ENCODE measurements around the gene HDAC8.
"Not testable (repeated sequence)": the region's sequence is repeated elsewhere in the genome, so short reads cannot be mapped to it uniquely, and the experiment has no call there.

The HDAC8 gene

GRCh38 chrX:72576141-72576894 is 3.7 kb upstream of the HDAC8 start:
- no peaks in the 10 kb centered on the region for H3K27me3 ChIP-seq (replicated peaks; ENCODE audit: control insufficient read depth, insufficient read depth, low read length, poor library complexity, severe bottlenecking)
- no peaks in the 10 kb centered on the region for H3K4me1 ChIP-seq (ENCODE audit: control insufficient read depth, insufficient read depth, low read length, poor library complexity, severe bottlenecking)
- no peak for DNase-seq
- no peaks in the 10 kb centered on the region for H3K36me3 ChIP-seq (ENCODE audit: control insufficient read depth, insufficient read depth, low read length)
- H3K4me3 ChIP-seq (ENCODE audit: insufficient read depth, low read depth, low read length, poor library complexity, severe bottlenecking), result no peak overlapping the region
- H3K9me3 ChIP-seq (ENCODE audit: control insufficient read depth, low read length), result no peaks in the 10 kb centered on the region
- H3K27ac ChIP-seq (ENCODE audit: insufficient read depth, low read length, poor library complexity, severe bottlenecking), result no peak overlapping the region

GRCh38 chrX:72573158-72573511 is 492 bp upstream of the HDAC8 start:
- Histone ChIP-seq H3K4me1 (ENCODE audit: control insufficient read depth, insufficient read depth, low read length, poor library complexity, severe bottlenecking) (no peaks in the 10 kb centered on the region), H3K36me3 (ENCODE audit: control insufficient read depth, insufficient read depth, low read length) (no peaks in the 10 kb centered on the region), H3K9me3 (ENCODE audit: control insufficient read depth, low read length) (no peaks in the 10 kb centered on the region), H3K27ac (ENCODE audit: insufficient read depth, low read length, poor library complexity, severe bottlenecking) (no peak overlapping the region), H3K27me3 (replicated peaks; ENCODE audit: control insufficient read depth, insufficient read depth, low read length, poor library complexity, severe bottlenecking) (no peaks in the 10 kb centered on the region), H3K4me3 (ENCODE audit: insufficient read depth, low read depth, low read length, poor library complexity, severe bottlenecking) (peak overlapping the region; percentile 71)
- no peak for DNase-seq

- Histone ChIP-seq H3K4me1 (ENCODE audit: control insufficient read depth, insufficient read depth, low read length, poor library complexity, severe bottlenecking) (no peaks in the 10 kb centered on the region), H3K27me3 (replicated peaks; ENCODE audit: control insufficient read depth, insufficient read depth, low read length, poor library complexity, severe bottlenecking) (no peaks in the 10 kb centered on the region), H3K36me3 (ENCODE audit: control insufficient read depth, insufficient read depth, low read length) (peaks cover 4% of the 10 kb centered on the region), H3K9me3 (ENCODE audit: control insufficient read depth, low read length) (no peaks in the 10 kb centered on the region), H3K27ac (ENCODE audit: insufficient read depth, low read length, poor library complexity, severe bottlenecking) (no peak overlapping the region), H3K4me3 (ENCODE audit: insufficient read depth, low read depth, low read length, poor library complexity, severe bottlenecking) (no peak overlapping the region)
- no peak for DNase-seq
These were observed 2.9 kb downstream of the HDAC8 start for GRCh38 chrX:72569786-72570185.

GRCh38 chrX:72568406-72569092 is 4.1 kb downstream of the HDAC8 start:
- H3K27ac ChIP-seq (ENCODE audit: insufficient read depth, low read length, poor library complexity, severe bottlenecking), result no peak overlapping the region
- no peak for DNase-seq

GRCh38 chrX:72566448-72566847 is 6.2 kb downstream of the HDAC8 start:
- Histone ChIP-seq H3K27me3 (replicated peaks; ENCODE audit: control insufficient read depth, insufficient read depth, low read length, poor library complexity, severe bottlenecking) (no peaks in the 10 kb centered on the region), H3K4me3 (ENCODE audit: insufficient read depth, low read depth, low read length, poor library complexity, severe bottlenecking) (no peak overlapping the region), H3K9me3 (ENCODE audit: control insufficient read depth, low read length) (no peaks in the 10 kb centered on the region), H3K27ac (ENCODE audit: insufficient read depth, low read length, poor library complexity, severe bottlenecking) (no peak overlapping the region), H3K4me1 (ENCODE audit: control insufficient read depth, insufficient read depth, low read length, poor library complexity, severe bottlenecking) (no peaks in the 10 kb centered on the region), H3K36me3 (ENCODE audit: control insufficient read depth, insufficient read depth, low read length) (peaks cover 4% of the 10 kb centered on the region)
- DNase-seq, result no peak

More at GRCh38 chrX:72568406-72569092, 4.1 kb downstream of the HDAC8 start:
- Histone ChIP-seq H3K4me1 (ENCODE audit: control insufficient read depth, insufficient read depth, low read length, poor library complexity, severe bottlenecking) (no peaks in the 10 kb centered on the region), H3K27me3 (replicated peaks; ENCODE audit: control insufficient read depth, insufficient read depth, low read length, poor library complexity, severe bottlenecking) (no peaks in the 10 kb centered on the region), H3K9me3 (ENCODE audit: control insufficient read depth, low read length) (no peaks in the 10 kb centered on the region), H3K4me3 (ENCODE audit: insufficient read depth, low read depth, low read length, poor library complexity, severe bottlenecking) (no peak overlapping the region), H3K36me3 (ENCODE audit: control insufficient read depth, insufficient read depth, low read length) (peaks cover 4% of the 10 kb centered on the region)

GRCh38 chrX:72559655-72560054 is 13.0 kb downstream of the HDAC8 start:
- H3K36me3 ChIP-seq (ENCODE audit: control insufficient read depth, insufficient read depth, low read length); DNase-seq; H3K9me3 ChIP-seq (ENCODE audit: control insufficient read depth, low read length); H3K27me3 ChIP-seq (replicated peaks; ENCODE audit: control insufficient read depth, insufficient read depth, low read length, poor library complexity, severe bottlenecking); H3K27ac ChIP-seq (ENCODE audit: insufficient read depth, low read length, poor library complexity, severe bottlenecking); H3K4me1 ChIP-seq (ENCODE audit: control insufficient read depth, insufficient read depth, low read length, poor library complexity, severe bottlenecking); H3K4me3 ChIP-seq (ENCODE audit: insufficient read depth, low read depth, low read length, poor library complexity, severe bottlenecking): not testable (repeated sequence)

GRCh38 chrX:72554448-72555140 is 18.0 kb downstream of the HDAC8 start:
- Histone ChIP-seq H3K27ac (ENCODE audit: insufficient read depth, low read length, poor library complexity, severe bottlenecking) (no peak overlapping the region), H3K4me3 (ENCODE audit: insufficient read depth, low read depth, low read length, poor library complexity, severe bottlenecking) (no peak overlapping the region), H3K4me1 (ENCODE audit: control insufficient read depth, insufficient read depth, low read length, poor library complexity, severe bottlenecking) (no peaks in the 10 kb centered on the region), H3K9me3 (ENCODE audit: control insufficient read depth, low read length) (no peaks in the 10 kb centered on the region), H3K36me3 (ENCODE audit: control insufficient read depth, insufficient read depth, low read length) (no peaks in the 10 kb centered on the region), H3K27me3 (replicated peaks; ENCODE audit: control insufficient read depth, insufficient read depth, low read length, poor library complexity, severe bottlenecking) (no peaks in the 10 kb centered on the region)
- no peak for DNase-seq

GRCh38 chrX:72552443-72552842 is 20.2 kb downstream of the HDAC8 start:
- H3K4me3 ChIP-seq (ENCODE audit: insufficient read depth, low read depth, low read length, poor library complexity, severe bottlenecking); H3K4me1 ChIP-seq (ENCODE audit: control insufficient read depth, insufficient read depth, low read length, poor library complexity, severe bottlenecking); DNase-seq; H3K27me3 ChIP-seq (replicated peaks; ENCODE audit: control insufficient read depth, insufficient read depth, low read length, poor library complexity, severe bottlenecking); H3K27ac ChIP-seq (ENCODE audit: insufficient read depth, low read length, poor library complexity, severe bottlenecking); H3K9me3 ChIP-seq (ENCODE audit: control insufficient read depth, low read length); H3K36me3 ChIP-seq (ENCODE audit: control insufficient read depth, insufficient read depth, low read length): not testable (repeated sequence)

GRCh38 chrX:72545990-72546389 is 26.7 kb downstream of the HDAC8 start:
- H3K27me3 ChIP-seq (replicated peaks; ENCODE audit: control insufficient read depth, insufficient read depth, low read length, poor library complexity, severe bottlenecking), result no peaks in the 10 kb centered on the region
- no peaks in the 10 kb centered on the region for H3K9me3 ChIP-seq (ENCODE audit: control insufficient read depth, low read length)
- no peaks in the 10 kb centered on the region for H3K4me1 ChIP-seq (ENCODE audit: control insufficient read depth, insufficient read depth, low read length, poor library complexity, severe bottlenecking)
- no peaks in the 10 kb centered on the region for H3K36me3 ChIP-seq (ENCODE audit: control insufficient read depth, insufficient read depth, low read length)
- H3K4me3 ChIP-seq (ENCODE audit: insufficient read depth, low read depth, low read length, poor library complexity, severe bottlenecking), result no peak overlapping the region
- DNase-seq, result no peak
- no peak overlapping the region for H3K27ac ChIP-seq (ENCODE audit: insufficient read depth, low read length, poor library complexity, severe bottlenecking)

- no peak overlapping the region for H3K27ac ChIP-seq (ENCODE audit: insufficient read depth, low read length, poor library complexity, severe bottlenecking)
- H3K4me1 ChIP-seq (ENCODE audit: control insufficient read depth, insufficient read depth, low read length, poor library complexity, severe bottlenecking), result no peaks in the 10 kb centered on the region
- H3K9me3 ChIP-seq (ENCODE audit: control insufficient read depth, low read length), result no peaks in the 10 kb centered on the region
- H3K36me3 ChIP-seq (ENCODE audit: control insufficient read depth, insufficient read depth, low read length), result no peaks in the 10 kb centered on the region
- no peaks in the 10 kb centered on the region for H3K27me3 ChIP-seq (replicated peaks; ENCODE audit: control insufficient read depth, insufficient read depth, low read length, poor library complexity, severe bottlenecking)
- H3K4me3 ChIP-seq (ENCODE audit: insufficient read depth, low read depth, low read length, poor library complexity, severe bottlenecking), result no peak overlapping the region
- DNase-seq, result no peak
These were observed 32.3 kb downstream of the HDAC8 start for GRCh38 chrX:72540318-72540717.
